Measurements from ENCODE around the gene CALR.
"Not testable (repeated sequence)": the region's sequence is repeated elsewhere in the genome, so short reads cannot be mapped to it uniquely, and the experiment has no call there.

CALR gene

GRCh38 chr19:12937927-12938778 is at the start of gene CALR:
TSS of gene CALR (plus strand) at chr19:12938609. CDS start at chr19:12938680, 71 bp downstream.
- peak; percentile 98 for DNase-seq (ENCODE audit: low spot score)

GRCh38 chr19:12890299-12890786 is 48.1 kb upstream of the CALR start:
- DNase-seq (ENCODE audit: low spot score) = not testable (repeated sequence)

GRCh38 chr19:12890787-12891552 is 47.4 kb upstream of the CALR start, which contains the start of gene GCDH:
TSS of gene GCDH (plus strand) at chr19:12891160. CDS start at chr19:12891305, 145 bp downstream.
- peak; percentile 99 for DNase-seq (ENCODE audit: low spot score)

- DNase-seq (ENCODE audit: low spot score) = no peak
Observed at GRCh38 chr19:12891553-12892021, 46.8 kb upstream of the CALR start.

- no peak for DNase-seq (ENCODE audit: low spot score)
Observed at GRCh38 chr19:12893582-12893981, 44.8 kb upstream of the CALR start.

GRCh38 chr19:12896460-12896859 is 41.9 kb upstream of the CALR start:
- DNase-seq (ENCODE audit: low spot score) = no peak

GRCh38 chr19:12899891-12900518 is 38.4 kb upstream of the CALR start:
- no peak for DNase-seq (ENCODE audit: low spot score)

- DNase-seq (ENCODE audit: low spot score) = no peak
Observed at GRCh38 chr19:12907166-12907565, 31.2 kb upstream of the CALR start.

- no peak for DNase-seq (ENCODE audit: low spot score)
Observed at GRCh38 chr19:12912571-12912970, 25.8 kb upstream of the CALR start.

- no peak for DNase-seq (ENCODE audit: low spot score)
Observed at GRCh38 chr19:12913011-12913561, 25.3 kb upstream of the CALR start.

- DNase-seq (ENCODE audit: low spot score) = no peak
Observed at GRCh38 chr19:12913851-12914690, 24.3 kb upstream of the CALR start.

GRCh38 chr19:12915860-12916259 is 22.5 kb upstream of the CALR start:
- DNase-seq (ENCODE audit: low spot score) = not testable (repeated sequence)

- DNase-seq (ENCODE audit: low spot score) = no peak
Observed at GRCh38 chr19:12918253-12918652, 20.2 kb upstream of the CALR start.

- DNase-seq (ENCODE audit: low spot score) = no peak
Observed at GRCh38 chr19:12921047-12921446, 17.4 kb upstream of the CALR start.

- DNase-seq (ENCODE audit: low spot score) = no peak
Observed at GRCh38 chr19:12922959-12923358, 15.4 kb upstream of the CALR start.

- no peak for DNase-seq (ENCODE audit: low spot score)
Observed at GRCh38 chr19:12924621-12925310, 13.6 kb upstream of the CALR start.

- no peak for DNase-seq (ENCODE audit: low spot score)
Observed at GRCh38 chr19:12930002-12930645, 8.3 kb upstream of the CALR start.

GRCh38 chr19:12932392-12933286 is 5.8 kb upstream of the CALR start:
- no peak for DNase-seq (ENCODE audit: low spot score)

Measured in LoVo (cell line).